Activated CD4-positive, alpha-beta T cell treated with anti-CD3 and anti-CD28 coated beads for 4 hours (primary cell): ENCODE measurements around the gene SAE1.

Experiments used
- DNase-seq, 2 donors: peaks; one replicate each; pipeline ENCODE4 v3.0.0-alpha.2; 2020

The SAE1 gene

GRCh38 chr19:47168065-47168464 lies 37.4 kb downstream of the SAE1 start:
- no peak for DNase-seq

- DNase-seq = no peak
Observed at GRCh38 chr19:47172666-47173455, 42.2 kb downstream of the SAE1 start.

DNA sequence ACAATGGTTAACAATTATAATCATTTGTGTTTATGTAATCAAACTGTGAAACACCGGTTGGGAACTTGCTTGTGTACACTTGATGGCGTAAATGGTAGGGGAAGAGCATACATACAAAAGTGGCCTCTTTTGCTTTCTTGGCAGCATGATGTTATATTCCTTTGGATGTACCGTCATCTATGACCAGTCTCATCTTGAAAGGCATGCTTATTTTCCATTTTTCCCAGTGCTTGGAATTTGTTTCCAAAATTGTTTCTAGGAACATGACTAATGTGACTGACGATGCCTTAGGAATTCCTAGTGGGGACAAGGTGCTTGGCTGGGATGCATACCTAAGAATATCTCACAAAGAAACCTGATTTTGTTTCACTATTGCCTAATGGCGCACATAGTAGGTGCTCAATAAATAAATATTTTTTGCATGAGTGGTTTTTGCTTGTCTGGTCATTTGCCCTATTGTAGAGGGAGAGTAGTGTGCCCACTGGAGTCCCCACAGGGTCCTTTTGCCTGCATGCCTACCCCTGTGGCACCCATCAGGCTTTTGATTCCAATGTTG lies 45.5 kb downstream of the SAE1 start:
- no peak for DNase-seq

DNA sequence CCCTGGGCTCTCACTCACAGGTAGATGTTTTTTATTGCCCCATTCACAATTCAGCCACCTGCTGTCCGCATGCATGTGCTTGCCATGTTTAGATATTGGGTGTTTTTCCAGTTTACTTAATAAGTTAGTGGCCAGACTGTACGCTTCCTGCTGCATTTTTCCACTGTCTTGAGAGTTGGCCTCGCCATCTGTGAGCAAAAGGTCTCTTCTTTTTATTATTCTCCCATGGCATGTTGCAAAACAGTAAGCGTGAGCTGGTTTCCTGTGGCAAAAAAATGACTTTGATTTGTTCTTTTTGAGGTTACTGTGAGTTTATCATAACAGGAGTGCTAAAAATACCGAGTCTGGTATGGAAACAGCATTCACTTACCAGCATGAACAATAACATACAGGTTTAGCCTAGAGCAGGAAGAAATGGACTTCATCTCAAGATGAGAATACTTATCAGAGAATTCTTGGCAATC lies 46.0 kb downstream of the SAE1 start:
- DNase-seq = peak; percentile 45 to 51

GRCh38 chr19:47179653-47180310 lies 49.1 kb downstream of the SAE1 start:
- DNase-seq = no peak

GRCh38 chr19:47183601-47184000 lies 53.0 kb downstream of the SAE1 start:
- no peak for DNase-seq

GRCh38 chr19:47186446-47187334 lies 56.1 kb downstream of the SAE1 start:
- DNase-seq = peak; percentile 81 to 87

DNA sequence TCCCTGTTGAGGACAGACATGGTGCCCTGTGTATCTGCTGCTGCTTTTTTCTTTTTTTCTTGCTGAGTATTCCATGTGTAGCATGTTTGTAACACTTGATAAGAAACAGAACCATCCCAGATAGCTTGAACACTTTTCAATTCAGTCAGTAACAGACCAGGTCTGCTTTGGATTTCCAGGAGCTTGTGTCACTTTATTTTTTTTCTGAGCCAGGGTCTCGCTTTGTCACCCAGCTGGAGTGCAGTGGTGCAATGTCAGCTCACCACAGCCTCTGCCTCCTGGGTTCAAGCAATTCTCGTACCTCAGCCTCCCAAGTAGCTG lies 56.7 kb downstream of the SAE1 start:
- DNase-seq = no peak

DNA sequence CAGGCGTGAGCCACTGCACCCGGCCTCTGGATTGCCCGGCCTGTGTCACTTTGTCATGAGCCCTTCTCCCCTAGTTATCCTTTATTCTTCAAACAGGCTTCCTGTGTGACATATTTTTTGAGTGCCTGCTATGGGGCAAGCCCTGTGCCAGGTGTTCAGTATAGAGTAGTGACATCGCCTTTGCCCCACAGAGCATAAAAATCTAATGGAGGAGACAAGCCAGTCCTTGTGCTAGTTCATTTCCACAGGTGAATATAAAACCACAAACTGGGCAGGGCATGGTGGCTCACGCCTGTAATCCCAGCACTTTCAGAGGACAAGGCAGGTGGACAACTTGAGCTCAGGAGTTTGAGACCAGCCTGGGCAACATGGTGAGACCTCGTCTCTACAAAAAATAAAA lies 57.2 kb downstream of the SAE1 start:
- DNase-seq = no peak

DNA sequence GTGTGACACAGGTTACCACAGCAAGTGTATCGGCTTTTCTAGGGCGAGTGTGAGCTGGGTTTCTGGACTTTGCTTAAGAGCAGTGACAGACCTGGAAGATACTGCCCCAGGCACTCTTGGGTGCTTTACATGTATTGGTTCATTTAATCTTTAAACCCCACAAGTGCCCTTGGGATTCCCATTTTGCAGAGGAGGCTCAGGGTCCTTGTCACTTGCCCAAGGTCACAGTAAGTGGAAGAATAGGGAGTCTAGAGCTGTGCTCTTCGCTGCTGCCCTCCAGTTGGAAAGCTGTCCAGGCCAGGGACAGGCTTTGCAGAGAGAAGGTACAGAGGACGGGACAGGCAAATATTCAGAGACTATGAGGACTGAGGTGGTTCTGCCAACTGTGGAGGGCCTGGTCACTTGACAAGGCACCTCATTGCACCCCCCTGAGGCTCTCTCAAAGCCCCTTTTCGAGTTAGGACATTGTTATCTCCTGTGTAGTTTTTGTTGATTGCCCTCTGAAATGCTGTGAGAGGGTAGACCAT lies 57.9 kb downstream of the SAE1 start:
- DNase-seq = no peak

DNA sequence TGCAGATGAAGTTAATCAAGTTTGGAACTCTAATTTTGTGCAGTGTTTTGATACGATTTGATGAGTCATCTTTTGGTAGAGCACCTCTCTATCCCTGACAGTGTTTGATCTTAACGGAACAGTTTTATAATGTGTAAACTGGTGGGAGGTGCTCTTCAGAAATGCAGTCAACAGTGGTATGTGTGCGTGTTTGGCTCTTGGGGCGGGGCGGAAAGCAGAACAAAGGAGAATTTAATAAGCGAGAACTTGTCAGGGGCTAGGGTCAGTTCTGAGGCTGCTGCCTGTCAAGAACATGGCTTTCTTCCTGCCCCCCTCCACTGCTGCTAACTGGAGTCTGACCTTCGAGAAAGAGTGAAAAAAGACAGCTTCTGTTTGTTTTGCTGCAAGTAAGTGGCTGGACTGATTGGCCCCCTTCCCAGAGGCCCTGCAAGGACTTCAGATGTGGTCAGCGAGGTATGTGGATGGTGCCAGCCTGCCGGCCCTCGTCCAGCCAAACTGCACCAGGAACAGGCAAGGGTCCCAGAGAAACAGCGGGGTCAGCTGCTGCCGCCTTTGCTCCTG lies 59.6 kb downstream of the SAE1 start:
- peak; percentile 60 to 66 for DNase-seq

GRCh38 chr19:47195434-47195833 lies 64.8 kb downstream of the SAE1 start:
- DNase-seq = no peak

- DNase-seq = no peak
Observed at GRCh38 chr19:47197141-47197540, 66.5 kb downstream of the SAE1 start.

- no peak for DNase-seq
Observed at GRCh38 chr19:47200530-47200929, 69.9 kb downstream of the SAE1 start.

DNA sequence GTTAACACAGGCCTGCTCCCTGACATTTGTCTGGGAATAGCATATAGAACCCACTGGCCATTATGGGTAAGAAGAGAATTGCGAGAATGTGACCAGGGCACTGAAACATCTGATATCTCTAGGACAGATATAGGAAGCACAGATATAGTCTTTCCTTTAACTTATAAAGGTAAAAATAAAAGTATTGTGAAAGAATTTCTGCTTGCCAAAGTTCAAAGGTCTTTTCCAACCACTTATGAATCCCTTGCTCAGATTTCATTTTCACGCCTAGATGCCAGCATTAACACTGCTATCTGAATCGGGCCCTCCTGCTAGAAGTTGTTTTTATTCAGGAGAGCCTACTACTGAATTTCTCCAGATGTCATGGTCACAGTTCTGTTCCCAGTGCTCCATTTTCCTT lies 72.6 kb downstream of the SAE1 start:
- no peak for DNase-seq

DNA sequence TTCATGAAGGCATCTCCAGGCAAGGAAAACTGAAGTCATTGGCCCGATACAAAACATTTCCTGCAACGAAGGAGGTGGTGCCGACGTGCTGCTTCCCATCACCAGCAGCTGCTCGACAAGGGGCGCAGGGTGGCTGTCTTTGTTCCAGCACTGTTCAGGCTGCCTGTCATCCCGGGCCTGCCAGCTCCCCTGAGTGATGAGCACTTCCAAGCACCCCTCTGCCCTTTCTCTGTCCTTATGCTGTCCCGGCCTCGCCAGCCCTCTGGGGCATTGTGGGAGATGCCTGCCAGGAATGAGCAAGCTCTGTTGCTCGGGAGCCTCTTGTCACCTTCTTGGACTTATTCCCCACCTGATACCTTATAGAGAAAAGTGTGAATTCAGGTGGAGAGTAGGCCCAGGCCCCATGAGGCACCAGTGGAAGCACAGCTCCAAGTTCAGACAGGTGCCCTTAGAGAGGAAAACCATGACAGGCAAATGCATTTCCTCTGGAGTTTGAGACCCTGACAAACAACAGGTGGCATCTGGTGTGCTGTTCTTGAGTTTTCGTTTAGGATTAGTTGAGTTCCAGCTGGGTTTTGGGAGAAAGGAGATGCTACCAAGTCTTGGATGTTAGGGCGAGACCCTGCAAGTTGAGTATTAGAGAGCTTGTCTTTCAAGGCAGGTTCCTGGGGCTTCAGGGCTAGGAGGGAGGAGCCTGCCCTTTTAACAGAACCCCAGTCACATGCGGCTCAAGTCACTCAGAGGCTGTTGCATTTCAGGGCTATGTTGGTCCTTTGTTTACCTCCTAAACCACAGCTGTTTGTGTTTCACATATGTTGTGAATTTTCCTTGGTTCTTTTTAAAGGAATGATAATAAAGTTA lies 78.9 kb downstream of the SAE1 start:
- no peak for DNase-seq

DNA sequence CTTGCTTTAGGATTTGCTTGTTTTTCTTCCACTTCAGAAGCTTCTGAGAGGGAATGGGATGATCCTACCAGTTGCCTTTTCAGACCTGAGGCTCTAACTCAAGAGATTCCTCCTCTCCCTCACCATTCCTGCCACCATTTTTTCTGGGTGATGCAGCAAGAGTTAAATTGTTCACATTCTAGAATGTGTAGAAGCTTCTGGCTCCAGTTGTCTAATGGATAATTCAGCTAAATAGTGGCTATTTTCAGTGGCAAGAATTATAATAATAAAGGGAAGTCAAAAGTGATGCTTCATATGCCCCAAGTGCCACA lies 79.5 kb downstream of the SAE1 start:
- DNase-seq = no peak

- DNase-seq = peak; percentile 74 to 91
Observed at GRCh38 chr19:47210689-47211316, 80.2 kb downstream of the SAE1 start.

- DNase-seq = no peak
Observed at GRCh38 chr19:47215581-47215980, 84.9 kb downstream of the SAE1 start.

DNA sequence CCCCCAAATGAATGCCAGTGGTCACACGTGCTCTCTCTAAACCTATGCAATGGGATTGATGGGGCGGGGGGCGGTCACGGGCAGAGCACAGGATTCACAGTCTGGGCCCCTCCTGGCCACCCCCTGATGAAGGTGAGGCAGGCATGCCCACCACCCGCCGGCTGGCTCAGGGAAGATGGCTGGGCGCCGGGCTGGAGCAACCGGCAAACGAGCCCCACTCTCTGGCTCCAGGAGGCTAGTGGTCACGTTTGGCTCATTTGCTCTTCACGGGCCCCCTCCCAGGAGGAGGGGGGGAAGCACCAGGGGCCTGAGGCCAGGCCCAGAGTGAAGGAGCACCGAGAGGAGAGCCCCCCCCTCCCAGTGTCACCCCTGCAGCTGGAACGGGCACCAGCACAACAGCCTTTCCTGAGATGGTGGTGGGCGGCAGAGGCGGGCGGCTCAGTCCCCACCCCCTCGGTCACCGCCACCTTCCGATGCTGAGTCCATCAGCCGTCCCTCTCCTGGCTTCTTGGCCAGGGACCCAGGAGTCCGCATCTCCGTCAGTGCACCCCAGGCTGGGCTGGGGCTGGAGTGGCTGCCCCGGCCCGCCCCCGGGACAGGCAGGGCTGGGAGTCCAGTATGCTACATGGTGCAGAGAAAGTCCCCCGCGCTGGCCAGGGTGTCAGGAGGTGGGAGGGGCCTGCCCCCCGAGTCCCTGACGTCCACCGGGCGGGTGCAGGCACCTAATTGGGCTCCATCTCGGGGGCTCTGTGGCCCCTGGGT lies 90.6 kb downstream of the SAE1 start:
- no peak for DNase-seq

DNA sequence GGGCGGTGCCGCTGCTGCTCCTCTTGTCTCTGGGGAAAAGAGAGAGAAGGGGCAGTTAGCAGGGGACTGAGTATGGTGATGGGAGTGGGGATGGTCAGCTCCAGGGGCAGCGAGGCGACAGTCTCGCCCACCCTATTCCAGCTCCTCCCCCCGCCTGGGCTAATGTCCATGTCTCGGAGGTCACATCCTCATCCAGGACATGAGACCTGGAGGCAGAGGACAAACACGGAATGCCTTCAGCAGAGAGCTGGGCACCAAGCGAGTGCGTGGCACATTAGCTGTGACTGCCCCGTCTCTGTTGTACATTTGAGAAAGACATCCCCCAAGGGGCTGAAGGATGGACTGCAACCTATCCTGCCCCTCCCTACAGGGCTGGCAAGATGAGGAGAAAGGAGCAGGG lies 91.3 kb downstream of the SAE1 start:
- no peak for DNase-seq
